ENCODE measurements around the gene SMAD2.

The SMAD2 gene

GRCh38 chr18:47932190-47932589, 1.7 kb upstream of the SMAD2 start:
- no peak for DNase-seq (ENCODE audit: low read depth in 2 of 2)

GRCh38 chr18:47931718-47932103, 1.3 kb upstream of the SMAD2 start:
- DNase-seq (ENCODE audit: low read depth in 2 of 2) = no peak

DNA sequence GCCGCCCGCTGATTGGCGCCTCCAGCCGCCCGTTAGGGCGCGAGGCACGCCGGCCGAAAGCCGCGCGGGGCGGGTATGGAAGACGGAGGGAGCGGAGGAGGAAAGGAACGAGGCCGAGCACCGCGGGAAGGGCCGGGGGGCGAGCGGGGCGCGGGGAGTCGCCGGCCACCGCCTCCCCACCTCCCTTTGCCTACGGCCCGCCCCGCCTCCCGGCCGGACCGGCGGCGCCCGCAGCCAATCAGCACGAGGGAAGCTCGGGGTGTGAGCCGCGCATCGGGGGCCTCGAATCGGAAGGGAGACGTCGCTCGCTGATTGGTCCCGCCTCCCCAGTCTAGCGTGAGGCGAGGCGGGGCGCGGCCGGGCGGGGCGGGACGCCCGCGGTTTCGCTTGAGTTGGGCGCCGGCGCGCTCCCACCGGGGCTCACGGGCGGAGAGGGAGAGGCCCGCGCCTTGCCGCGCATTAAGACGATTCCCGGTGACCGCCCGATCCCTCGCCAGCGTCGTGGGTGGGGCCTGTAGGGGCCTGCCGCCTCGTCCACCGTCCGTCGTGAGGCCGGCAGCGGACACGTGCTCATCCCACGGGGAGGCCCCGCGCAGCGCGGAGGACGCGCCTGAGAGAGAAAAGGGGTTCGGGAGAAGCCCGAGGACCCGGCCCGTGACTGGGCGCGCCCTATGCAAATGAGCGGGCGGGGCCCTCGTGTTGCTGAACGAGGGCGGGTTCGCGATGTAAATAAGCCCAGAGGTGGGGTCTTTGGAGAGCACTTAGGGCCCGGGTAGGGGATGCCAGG, 665 bp upstream of the SMAD2 start:
- peak; percentile 90 to 92 for DNase-seq (ENCODE audit: low read depth in 2 of 2)

GRCh38 chr18:47929681-47930198, 719 bp downstream of the SMAD2 start:
- DNase-seq (ENCODE audit: low read depth in 2 of 2) = no peak

DNA sequence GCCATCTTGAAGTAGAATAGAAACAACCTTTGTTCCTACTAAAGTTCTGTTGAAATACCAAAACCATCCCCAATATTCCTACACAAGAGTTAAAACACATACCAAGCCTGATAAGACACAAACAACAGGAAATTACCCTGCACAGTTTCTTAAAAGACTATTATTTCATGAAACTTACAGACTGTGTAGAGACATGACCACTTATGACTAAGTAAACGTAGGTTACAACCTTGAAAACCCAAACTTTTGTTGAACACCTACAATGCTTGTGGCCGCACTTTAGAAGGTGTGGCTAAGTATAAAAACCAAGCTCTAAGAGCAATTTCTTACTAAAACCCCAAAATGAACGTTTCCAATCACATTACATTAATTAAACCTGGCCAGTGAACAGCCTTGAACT, 2.0 kb downstream of the SMAD2 start:
- no peak for DNase-seq (ENCODE audit: low read depth in 2 of 2)

DNA sequence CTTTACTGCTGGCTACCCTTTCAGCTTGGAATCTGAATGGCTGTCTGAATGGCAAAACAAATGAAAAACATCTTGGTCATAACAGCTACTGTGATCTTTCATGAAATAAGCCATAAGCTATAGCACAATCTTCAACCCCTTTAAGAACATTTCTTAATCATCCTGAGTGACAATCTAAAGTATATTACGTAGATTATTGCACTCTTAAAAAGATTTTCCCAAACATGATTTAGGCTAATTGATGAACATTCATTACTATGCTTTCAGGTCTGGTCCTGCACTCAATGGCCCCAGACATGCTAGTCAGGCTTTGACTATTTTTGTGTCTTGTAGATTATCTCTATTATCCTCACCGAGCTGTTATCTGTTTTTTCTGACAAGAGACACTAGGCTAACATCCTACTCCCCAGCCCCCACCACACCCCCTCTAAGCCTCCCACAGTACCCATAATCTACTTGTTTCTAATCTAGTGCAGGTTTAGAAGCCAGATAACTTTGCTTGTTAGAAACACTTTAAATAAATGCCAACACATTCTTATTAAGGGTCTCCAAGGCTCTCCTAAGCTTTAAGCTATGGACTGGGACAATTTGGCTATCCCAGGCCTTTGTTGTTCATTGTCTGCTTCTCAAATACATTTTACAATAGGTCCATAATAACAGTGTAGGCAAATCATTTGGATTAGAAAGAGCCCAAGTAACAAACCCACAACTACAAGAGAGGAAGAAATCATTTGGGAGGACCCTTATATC, 4.2 kb downstream of the SMAD2 start:
- no peak for DNase-seq (ENCODE audit: low read depth in 2 of 2)

GRCh38 chr18:47919916-47920315, 10.5 kb downstream of the SMAD2 start:
- no peak for DNase-seq (ENCODE audit: low read depth in 2 of 2)

DNA sequence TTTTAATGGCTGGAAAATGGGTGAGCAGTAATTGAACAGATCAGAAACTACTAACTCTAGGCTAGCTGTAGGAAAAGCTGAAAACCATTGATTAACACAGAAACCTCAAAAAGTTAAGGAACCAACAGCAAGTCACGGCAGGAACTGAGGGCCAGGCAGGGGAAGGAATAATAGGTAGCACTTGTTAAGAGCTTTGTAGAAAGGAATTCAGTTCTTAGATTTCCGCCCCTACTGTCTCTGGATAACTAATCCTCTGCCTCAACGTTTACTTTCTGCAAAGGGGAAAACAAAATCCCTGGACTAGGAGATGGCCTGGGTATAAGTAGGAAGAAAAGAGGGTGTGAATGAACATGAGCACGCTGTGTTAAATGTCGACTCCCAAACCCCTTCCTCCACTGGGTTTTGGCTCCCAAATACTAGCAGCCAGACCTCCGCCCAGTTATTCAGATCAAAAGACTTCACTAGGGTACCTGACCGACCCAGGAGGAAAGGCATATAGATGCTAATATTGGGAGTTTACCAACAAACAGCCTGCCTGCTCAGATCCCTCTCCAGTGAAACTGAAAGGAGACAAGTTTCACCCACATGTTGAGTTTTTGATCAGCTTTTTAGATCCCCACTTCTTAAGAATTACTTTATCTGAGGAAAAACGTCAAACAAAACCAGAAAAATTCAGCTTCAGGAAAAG, 12.4 kb downstream of the SMAD2 start:
- no peak for DNase-seq (ENCODE audit: low read depth in 2 of 2)

- DNase-seq (ENCODE audit: low read depth in 2 of 2) = no peak
Measured at GRCh38 chr18:47915930-47916329, 14.5 kb downstream of the SMAD2 start.

DNA sequence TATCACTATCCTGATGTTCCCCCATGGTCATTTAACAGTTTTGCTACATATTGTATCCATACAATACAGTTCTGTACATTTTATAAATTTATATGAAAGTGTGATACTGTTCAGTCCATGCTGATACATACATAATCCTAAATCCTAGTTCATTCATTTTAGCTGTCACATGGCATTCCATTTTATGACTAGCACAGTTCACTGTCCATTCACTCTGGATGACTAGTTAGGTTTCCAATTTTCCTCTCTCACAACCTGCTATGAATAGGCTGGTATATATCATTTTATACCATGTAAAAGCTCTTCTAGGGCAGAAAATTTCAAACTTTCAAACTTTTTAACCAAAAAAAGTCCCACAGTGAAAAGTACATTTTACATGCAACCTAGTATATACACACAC, 15.2 kb downstream of the SMAD2 start:
- no peak for DNase-seq (ENCODE audit: low read depth in 2 of 2)

GRCh38 chr18:47912794-47913585, 17.5 kb downstream of the SMAD2 start:
- no peak for DNase-seq (ENCODE audit: low read depth in 2 of 2)

DNA sequence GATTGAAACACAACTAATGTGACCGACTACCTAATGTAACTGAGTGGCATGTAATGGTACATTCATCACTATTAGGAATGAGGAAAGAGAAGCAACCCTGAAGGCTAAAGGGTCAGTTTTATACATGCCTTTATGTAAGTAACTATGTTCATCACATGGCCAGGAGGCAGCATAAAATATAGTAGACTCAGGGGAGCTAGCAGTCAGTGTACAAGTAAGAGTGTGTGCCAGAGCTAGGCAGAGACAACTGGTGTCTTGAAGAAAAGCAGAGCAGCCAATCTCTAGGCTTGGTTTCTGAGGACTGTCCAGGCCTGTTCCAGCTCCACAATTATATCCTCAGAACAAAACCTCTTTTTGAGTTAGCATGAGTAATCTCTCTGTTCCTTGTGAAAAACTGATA, 18.1 kb downstream of the SMAD2 start:
- DNase-seq (ENCODE audit: low read depth in 2 of 2) = no peak

GRCh38 chr18:47911877-47912276, 18.6 kb downstream of the SMAD2 start:
- DNase-seq (ENCODE audit: low read depth in 2 of 2) = no peak

- DNase-seq (ENCODE audit: low read depth in 2 of 2) = no peak
Measured at GRCh38 chr18:47909484-47909883, 21.0 kb downstream of the SMAD2 start.

DNA sequence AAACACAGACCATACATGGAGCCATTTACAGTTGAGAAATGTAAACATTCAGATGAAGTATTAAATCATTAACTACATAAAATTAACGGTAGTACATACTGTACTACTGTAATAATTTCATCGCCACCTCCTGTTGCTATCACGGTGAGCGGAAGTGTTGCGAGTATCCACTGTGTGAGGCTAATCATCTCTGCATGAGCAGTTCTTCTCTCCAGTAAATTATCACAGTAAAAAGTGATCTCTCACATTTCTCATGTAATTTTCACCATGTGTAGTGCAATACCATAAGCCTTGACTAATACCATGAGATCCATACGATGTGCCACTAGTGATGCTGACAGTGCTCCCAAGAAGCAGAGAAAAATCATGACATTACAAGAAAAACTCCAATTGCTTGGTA, 21.9 kb downstream of the SMAD2 start:
- no peak for DNase-seq (ENCODE audit: low read depth in 2 of 2)

GRCh38 chr18:47906408-47906807, 24.1 kb downstream of the SMAD2 start:
- DNase-seq (ENCODE audit: low read depth in 2 of 2) = no peak

GRCh38 chr18:47903809-47904208, 26.6 kb downstream of the SMAD2 start:
- no peak for DNase-seq (ENCODE audit: low read depth in 2 of 2)

DNA sequence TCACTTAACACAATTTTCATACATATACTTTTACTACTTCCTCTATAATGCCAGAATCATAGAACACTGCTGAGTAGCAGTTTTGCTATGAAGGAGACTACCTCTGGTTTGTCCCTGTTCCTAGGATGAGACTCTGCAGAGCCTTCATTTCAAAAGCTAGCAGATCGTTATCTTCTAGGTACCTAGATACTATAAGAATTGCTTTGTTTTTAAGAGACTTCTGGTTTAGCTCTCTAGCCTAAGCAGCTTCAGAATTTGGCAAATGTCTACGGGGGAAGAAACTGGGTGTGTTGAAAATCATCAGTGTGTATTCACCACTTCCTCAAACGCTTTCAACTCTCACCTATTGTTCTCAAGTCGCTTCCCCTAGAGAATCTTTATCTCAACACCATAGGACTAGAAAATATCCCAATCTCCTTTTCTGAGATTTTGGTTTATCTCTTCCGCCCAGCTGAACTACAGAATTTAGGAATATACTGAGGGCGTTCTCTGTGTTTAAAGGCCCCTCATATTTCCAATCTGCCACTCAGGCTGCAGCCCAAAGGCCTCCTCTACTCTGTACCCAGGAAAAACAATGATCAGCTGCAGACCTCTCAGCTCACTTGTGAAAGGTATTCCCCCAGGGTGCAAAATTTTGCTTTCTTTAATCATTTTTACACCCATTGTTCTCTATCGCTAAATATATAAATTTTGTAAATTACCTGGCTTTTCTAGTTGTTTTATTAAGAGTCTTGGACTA, 28.7 kb downstream of the SMAD2 start:
- DNase-seq (ENCODE audit: low read depth in 2 of 2) = no peak

GRCh38 chr18:47899107-47899840, 31.2 kb downstream of the SMAD2 start:
- DNase-seq (ENCODE audit: low read depth in 2 of 2) = no peak

- no peak for DNase-seq (ENCODE audit: low read depth in 2 of 2)
Measured at GRCh38 chr18:47898696-47899095, 31.8 kb downstream of the SMAD2 start.
